Ascending aorta (tissue), 2 donors: ENCODE data around the gene KCND2. TPM values are rescaled to one million over a fixed set of nuclear protein-coding genes. Genes with fewer than 3 reads are reported as not detected.

ENCODE experiments used
- DNase-seq, 2 donors: peaks; one replicate each; pipeline ENCODE4 v3.0.0-alpha.2; 2019; ENCODE audit warnings: low spot score in 2 of 2
- H3K27ac ChIP-seq, 2 donors: fragments of 200-600 bp; sonication (generic); one replicate each; pipeline ENCODE4 v1.5.1; 2016 to 2017; ENCODE audit warnings: mild to moderate bottlenecking in 1 of 2
- H3K27me3 ChIP-seq: fragments of 200-600 bp; sonication (generic); one replicate; pipeline ENCODE4 v1.5.1; 2017
- H3K36me3 ChIP-seq, 2 donors: fragments of 200-600 bp; sonication (generic); one replicate each; pipeline ENCODE4 v1.5.1; 2016
- H3K4me1 ChIP-seq, 2 donors: fragments of 200-600 bp; sonication (generic); one replicate each; pipeline ENCODE4 v1.5.1; 2016 to 2017; ENCODE audit warnings: mild to moderate bottlenecking in 1 of 2
- H3K4me3 ChIP-seq, 2 donors: fragments of 200-600 bp; sonication (generic); one replicate each; pipeline ENCODE4 v1.5.1; 2016 to 2017; ENCODE audit warnings: mild to moderate bottlenecking in 1 of 2
- H3K9me3 ChIP-seq, 2 donors: fragments of 200-600 bp; sonication (generic); one replicate each; pipeline ENCODE4 v1.5.1; 2016
- CTCF ChIP-seq, 3 experiments: fragments of 200-600 bp in 2 of 3; fragments of 450-650 bp in 1 of 3; sonication (generic) in 2 of 3; IDR thresholded peaks; one replicate each; pipeline ENCODE4 v1.5.1; 2016 to 2019; ENCODE audit warnings: antibody characterized with exemption in 3 of 3, mild to moderate bottlenecking in 1 of 3, moderate library complexity in 1 of 3
- intact Hi-C: fragments of 100-400 bp; cut with DNase I; formaldehyde crosslinking; loops from one replicate; pipeline ENCODE4 v1.15.1; 2023
- total RNA-seq: library from RNA; depleted of rRNA; stranded (reverse); fragments of >200 nt; gene quantifications from one replicate; pipeline ENCODE4 v1.1.0, GENCODE V29; 2016

Gene KCND2
- total RNA-seq, 1 donor from 2014 or later, result 0.21 TPM

- no peak overlapping the region for H3K4me3 ChIP-seq
- TF ChIP-seq CTCF (IDR thresholded peaks at IDR 0.05), result no peak
- H3K4me1 ChIP-seq, result no peaks in the 10 kb centered on the region
Observed at GRCh38 chr7:120373174-120373573, 100.2 kb downstream of the KCND2 start.

GRCh38 chr7:120394595-120394994 lies 121.6 kb downstream of the KCND2 start:
- H3K9me3 ChIP-seq, result no peaks in the 10 kb centered on the region
- DNase-seq, result no peak
- no peaks in the 10 kb centered on the region for H3K4me1 ChIP-seq
- no peak overlapping the region for H3K4me3 ChIP-seq
- no peak overlapping the region for H3K27ac ChIP-seq
- intact Hi-C loops, result no loop called here
- no peak for TF ChIP-seq CTCF (IDR thresholded peaks at IDR 0.05)
- no peaks in the 10 kb centered on the region for H3K36me3 ChIP-seq
- H3K27me3 ChIP-seq, result no peaks in the 10 kb centered on the region

More at GRCh38 chr7:120373174-120373573, 100.2 kb downstream of the KCND2 start:
- intact Hi-C loops, result no loop called here
- Histone ChIP-seq H3K27me3 (no peaks in the 10 kb centered on the region), H3K27ac (no peak overlapping the region), H3K9me3 (no peaks in the 10 kb centered on the region), H3K36me3 (no peaks in the 10 kb centered on the region)
- no peak for DNase-seq

GRCh38 chr7:120395526-120396019 lies 122.6 kb downstream of the KCND2 start:
- Histone ChIP-seq H3K27me3 (no peaks in the 10 kb centered on the region), H3K4me3 (no peak overlapping the region), H3K4me1 (no peaks in the 10 kb centered on the region), H3K9me3 (no peaks in the 10 kb centered on the region), H3K36me3 (no peaks in the 10 kb centered on the region), H3K27ac (no peak overlapping the region)
- DNase-seq, result no peak
- no peak for TF ChIP-seq CTCF (IDR thresholded peaks at IDR 0.05)
- intact Hi-C loops, result no loop called here

- no peaks in the 10 kb centered on the region for H3K9me3 ChIP-seq
- H3K27ac ChIP-seq, result no peak overlapping the region
- H3K4me3 ChIP-seq, result no peak overlapping the region
- H3K36me3 ChIP-seq, result no peaks in the 10 kb centered on the region
- intact Hi-C loops, result no loop called here
- H3K27me3 ChIP-seq, result no peaks in the 10 kb centered on the region
- no peak for TF ChIP-seq CTCF (IDR thresholded peaks at IDR 0.05)
- H3K4me1 ChIP-seq, result no peaks in the 10 kb centered on the region
- no peak for DNase-seq
Observed at GRCh38 chr7:120398284-120399000, 125.5 kb downstream of the KCND2 start.

- Histone ChIP-seq H3K4me3 (no peak overlapping the region), H3K36me3 (no peaks in the 10 kb centered on the region), H3K9me3 (no peaks in the 10 kb centered on the region), H3K4me1 (no peaks in the 10 kb centered on the region), H3K27ac (no peak overlapping the region), H3K27me3 (no peaks in the 10 kb centered on the region)
- TF ChIP-seq CTCF (IDR thresholded peaks at IDR 0.05), result no peak
- no peak for DNase-seq
- intact Hi-C loops, result no loop called here
Observed at GRCh38 chr7:120400806-120401455, 128.0 kb downstream of the KCND2 start.
